H9 (cell line): ENCODE measurements around the gene SBK3. TPM values are rescaled to one million over a fixed set of nuclear protein-coding genes. Genes with fewer than 3 reads are reported as not detected.

ENCODE experiments used
- DNase-seq: peaks from one replicate; pipeline ENCODE4 v3.0.0-alpha.2; 2017
- H2AFZ ChIP-seq: one replicate; pipeline ENCODE4 v1.6.1; 2013; ENCODE audit warnings: mild to moderate bottlenecking, low read length, control low read depth, moderate library complexity
- H2AK5ac ChIP-seq: 2 replicates; pipeline ENCODE4 v1.6.1; 2013; ENCODE audit warnings: low read length, control low read depth, mixed read lengths; ENCODE audit not compliant: insufficient read length
- H2BK120ac ChIP-seq: one replicate; pipeline ENCODE4 v1.6.1; 2013; ENCODE audit warnings: low read depth, mild to moderate bottlenecking, low read length, control low read depth, inconsistent platforms; ENCODE audit not compliant: poor library complexity, severe bottlenecking
- H2BK12ac ChIP-seq: 2 replicates; pipeline ENCODE4 v1.6.1; 2013; ENCODE audit warnings: low read length, control low read depth, mixed read lengths, low read depth; ENCODE audit not compliant: insufficient read length
- H2BK15ac ChIP-seq: 2 replicates; pipeline ENCODE4 v1.6.1; 2013; ENCODE audit warnings: low read depth, low read length, control low read depth
- H2BK20ac ChIP-seq: one replicate; pipeline ENCODE4 v1.6.1; 2013; ENCODE audit warnings: low read depth, mild to moderate bottlenecking, low read length, control low read depth, inconsistent platforms; ENCODE audit not compliant: poor library complexity, severe bottlenecking
- H2BK5ac ChIP-seq: 2 replicates; pipeline ENCODE4 v1.6.1; 2013; ENCODE audit warnings: low read length, control low read depth, mixed read lengths; ENCODE audit not compliant: insufficient read length
- H3K14ac ChIP-seq: 2 replicates; pipeline ENCODE4 v1.6.1; 2013; ENCODE audit warnings: low read length, control low read depth; ENCODE audit not compliant: insufficient read depth
- H3K18ac ChIP-seq: 2 replicates; pipeline ENCODE4 v1.6.1; 2013; ENCODE audit warnings: low read depth, mild to moderate bottlenecking, mixed read lengths, low read length, control low read depth; ENCODE audit not compliant: insufficient read length
- H3K23ac ChIP-seq: 2 replicates; pipeline ENCODE4 v1.6.1; 2013; ENCODE audit warnings: low read length, control low read depth, mixed read lengths, low read depth; ENCODE audit not compliant: insufficient read length
- H3K23me2 ChIP-seq: 2 replicates; pipeline ENCODE4 v1.6.1; 2013; ENCODE audit warnings: low read depth, mild to moderate bottlenecking, mixed read lengths, low read length, control low read depth; ENCODE audit not compliant: insufficient read length, poor library complexity, severe bottlenecking
- H3K27ac ChIP-seq: 2 replicates; pipeline ENCODE4 v1.5.1; 2013; ENCODE audit warnings: low read length, control low read depth, mixed read lengths, low read depth; ENCODE audit not compliant: insufficient read length
- H3K27me3 ChIP-seq: 2 replicates; pipeline ENCODE4 v1.6.1; 2013; ENCODE audit warnings: low read length, control low read depth, inconsistent platforms; ENCODE audit not compliant: insufficient read depth
- H3K4ac ChIP-seq: 2 replicates; pipeline ENCODE4 v1.6.1; 2013; ENCODE audit warnings: low read depth, mild to moderate bottlenecking, control low read depth, inconsistent platforms, low read length, moderate library complexity
- H3K4me1 ChIP-seq: 2 replicates; pipeline ENCODE4 v1.6.1; 2013; ENCODE audit warnings: low read length, control low read depth, inconsistent platforms; ENCODE audit not compliant: insufficient read depth
- H3K4me2 ChIP-seq: 2 replicates; pipeline ENCODE4 v1.6.1; 2013; ENCODE audit warnings: low read length, control low read depth, mixed read lengths; ENCODE audit not compliant: insufficient read length, insufficient read depth
- H3K56ac ChIP-seq: 2 replicates; pipeline ENCODE4 v1.6.1; 2013; ENCODE audit warnings: low read depth, mild to moderate bottlenecking, mixed read lengths, low read length, control low read depth; ENCODE audit not compliant: insufficient read length
- H3K79me1 ChIP-seq: 2 replicates; pipeline ENCODE4 v1.6.1; 2013; ENCODE audit warnings: low read depth, mild to moderate bottlenecking, moderate library complexity, low read length, control low read depth, inconsistent platforms; ENCODE audit not compliant: insufficient read depth, poor library complexity, severe bottlenecking
- H3K79me2 ChIP-seq: 2 replicates; pipeline ENCODE4 v1.6.1; 2013; ENCODE audit warnings: low read length, control low read depth, inconsistent platforms; ENCODE audit not compliant: insufficient read depth
- H3K9ac ChIP-seq: 2 replicates; pipeline ENCODE4 v1.6.1; 2013; ENCODE audit warnings: low read length, control low read depth, mixed read lengths; ENCODE audit not compliant: insufficient read length; ENCODE audit errors: extremely low read depth
- H3K9me3 ChIP-seq: one replicate; pipeline ENCODE4 v1.6.1; 2013; ENCODE audit warnings: low read depth, low read length, inconsistent platforms; ENCODE audit not compliant: control insufficient read depth
- H3T11ph ChIP-seq: one replicate; pipeline ENCODE4 v1.6.1; 2013; ENCODE audit warnings: mild to moderate bottlenecking, low read length, control low read depth, inconsistent platforms
- H4K20me1 ChIP-seq: one replicate; pipeline ENCODE4 v1.6.1; 2013; ENCODE audit not compliant: control insufficient read depth, insufficient read length, insufficient read depth
- H4K5ac ChIP-seq: 2 replicates; pipeline ENCODE4 v1.6.1; 2013; ENCODE audit warnings: low read depth, mild to moderate bottlenecking, mixed read lengths, low read length, control low read depth; ENCODE audit not compliant: insufficient read length
- H4K8ac ChIP-seq: replicated peaks from 2 replicates; pipeline ENCODE4 v1.6.1; 2013; ENCODE audit warnings: low read length, control low read depth, mixed read lengths, low read depth; ENCODE audit not compliant: insufficient read length
- H4K91ac ChIP-seq: 2 replicates; pipeline ENCODE4 v1.6.1; 2013; ENCODE audit warnings: low read depth, mild to moderate bottlenecking, moderate library complexity, mixed read lengths, low read length, control low read depth; ENCODE audit not compliant: insufficient read length
- H3K27ac Mint-ChIP-seq, 3 experiments: 2 replicates in 2 of 3; 3 replicates in 1 of 3; pipeline ENCODE4 v1.8.0; 2020 to 2021; ENCODE audit warnings: mixed read lengths in 3 of 3, mild to moderate bottlenecking in 1 of 3, moderate library complexity in 1 of 3
- H3K27me3 Mint-ChIP-seq: 2 replicates; pipeline ENCODE4 v1.8.0; 2021; ENCODE audit warnings: low read depth, mild to moderate bottlenecking, moderate library complexity, mixed read lengths
- H3K36me3 Mint-ChIP-seq, 3 experiments: 2 replicates in 2 of 3; 3 replicates in 1 of 3; pipeline ENCODE4 v1.8.0; 2020 to 2021; ENCODE audit warnings: low read depth in 3 of 3, mixed read lengths in 3 of 3; ENCODE audit not compliant: insufficient read depth in 1 of 3
- H3K4me1 Mint-ChIP-seq, 2 experiments: 2 replicates each; pipeline ENCODE4 v1.8.0; 2020; ENCODE audit warnings: mixed read lengths in 2 of 2
- H3K4me3 Mint-ChIP-seq, 2 experiments: 2 replicates in 1 of 2; 3 replicates in 1 of 2; pipeline ENCODE4 v1.8.0; 2020 to 2021; ENCODE audit warnings: mild to moderate bottlenecking in 2 of 2, mixed read lengths in 2 of 2, moderate library complexity in 1 of 2
- H3K9me3 Mint-ChIP-seq, 2 experiments: 2 replicates in 1 of 2; 3 replicates in 1 of 2; pipeline ENCODE4 v1.8.0; 2020; ENCODE audit warnings: mild to moderate bottlenecking in 2 of 2, mixed read lengths in 2 of 2, moderate library complexity in 1 of 2
- WGBS: extraction: QIAGEN DNeasy Blood & Tissue Kit; methylation state at CpG from one replicate; pipeline ENCODE4 v1.1.7; 2013; ENCODE audit warnings: missing lambda C conversion rate, low lambda C conversion rate, mixed read lengths; ENCODE audit not compliant: insufficient read length; ENCODE audit errors: extremely low coverage; 5-methylcytosine and 5-hydroxymethylcytosine counted together
- total RNA-seq: library from RNA; stranded (reverse); gene quantifications from 2 replicates; pipeline ENCODE4 v1.2.1, GENCODE V29; 2021
- TF ChIP-seq, protein P1 (sequence below): fragments of 200-600 bp; sonication (generic); conservative IDR thresholded peaks from 3 replicates; pipeline ENCODE4 v1.8.0; 2021; ENCODE audit warnings: antibody characterized with exemption, mild to moderate bottlenecking

The SBK3 gene
- total RNA-seq, 1 experiment from 2014 or later: 0.70 TPM

DNA sequence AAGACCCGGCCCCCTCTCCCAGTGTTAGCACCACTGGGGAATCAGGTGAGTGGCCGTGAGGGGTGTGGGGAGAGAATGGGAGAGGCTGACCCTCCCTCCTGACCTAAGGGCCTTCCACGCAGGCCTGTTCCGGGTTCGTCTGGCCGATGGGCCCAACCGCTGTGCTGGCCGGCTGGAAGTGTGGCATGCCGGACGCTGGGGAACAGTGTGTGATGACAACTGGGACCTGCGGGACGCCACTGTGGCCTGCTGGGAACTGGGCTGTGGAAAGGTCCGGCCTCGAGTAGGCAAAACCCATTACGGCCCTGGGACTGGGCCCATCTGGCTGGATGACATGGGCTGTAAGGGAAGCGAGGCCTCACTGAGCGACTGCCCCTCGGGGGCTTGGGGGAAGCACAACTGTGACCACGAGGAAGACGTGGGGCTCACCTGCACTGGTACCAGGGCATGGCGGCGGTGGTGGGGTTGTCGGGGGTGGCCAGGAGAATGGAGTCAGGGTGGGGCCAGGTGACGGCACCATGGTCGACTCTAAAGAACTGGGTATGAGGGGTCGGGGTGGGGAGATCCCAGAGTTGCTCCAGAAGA, 44.9 kb downstream of the SBK3 start:
- H3K18ac ChIP-seq: no peak overlapping the region
- no peak overlapping the region for H2BK5ac ChIP-seq
- no peak for DNase-seq
- no peaks in the 10 kb centered on the region for H3K4me1 ChIP-seq
- WGBS: no CpG with 5 or more reads among the region's 26 CpGs
- no peak overlapping the region for H2BK15ac ChIP-seq
- no peak overlapping the region for H2BK120ac ChIP-seq
- no peak overlapping the region for H3K9ac ChIP-seq
- H3K14ac ChIP-seq: no peak overlapping the region
- H4K20me1 ChIP-seq: no peaks in the 10 kb centered on the region
- no peak overlapping the region for H3K4me2 ChIP-seq
- H3K4me1 Mint-ChIP-seq: peaks cover 13 to 14% of the 10 kb centered on the region in 2 experiments
- H2AFZ ChIP-seq: no peak overlapping the region
- H4K91ac ChIP-seq: no peak overlapping the region
- H4K5ac ChIP-seq: no peak overlapping the region
- no peaks in the 10 kb centered on the region for H3K79me2 ChIP-seq
- no peak overlapping the region for H2AK5ac ChIP-seq
- H3K27me3 ChIP-seq: peaks cover 5% of the 10 kb centered on the region
- TF ChIP-seq, protein P1, sequence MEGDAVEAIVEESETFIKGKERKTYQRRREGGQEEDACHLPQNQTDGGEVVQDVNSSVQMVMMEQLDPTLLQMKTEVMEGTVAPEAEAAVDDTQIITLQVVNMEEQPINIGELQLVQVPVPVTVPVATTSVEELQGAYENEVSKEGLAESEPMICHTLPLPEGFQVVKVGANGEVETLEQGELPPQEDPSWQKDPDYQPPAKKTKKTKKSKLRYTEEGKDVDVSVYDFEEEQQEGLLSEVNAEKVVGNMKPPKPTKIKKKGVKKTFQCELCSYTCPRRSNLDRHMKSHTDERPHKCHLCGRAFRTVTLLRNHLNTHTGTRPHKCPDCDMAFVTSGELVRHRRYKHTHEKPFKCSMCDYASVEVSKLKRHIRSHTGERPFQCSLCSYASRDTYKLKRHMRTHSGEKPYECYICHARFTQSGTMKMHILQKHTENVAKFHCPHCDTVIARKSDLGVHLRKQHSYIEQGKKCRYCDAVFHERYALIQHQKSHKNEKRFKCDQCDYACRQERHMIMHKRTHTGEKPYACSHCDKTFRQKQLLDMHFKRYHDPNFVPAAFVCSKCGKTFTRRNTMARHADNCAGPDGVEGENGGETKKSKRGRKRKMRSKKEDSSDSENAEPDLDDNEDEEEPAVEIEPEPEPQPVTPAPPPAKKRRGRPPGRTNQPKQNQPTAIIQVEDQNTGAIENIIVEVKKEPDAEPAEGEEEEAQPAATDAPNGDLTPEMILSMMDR: no peak
- no peak overlapping the region for H3K4ac ChIP-seq
- peaks cover 67% of the 10 kb centered on the region for H3K27me3 Mint-ChIP-seq
- H3T11ph ChIP-seq: no peak overlapping the region
- peaks cover 3 to 8% (median 7%) of the 10 kb centered on the region in 3 experiments for H3K36me3 Mint-ChIP-seq
- no peak overlapping the region for H3K27ac ChIP-seq
- no peak overlapping the region for H3K4me3 Mint-ChIP-seq
- no peak overlapping the region for H2BK20ac ChIP-seq
- H3K56ac ChIP-seq: no peak overlapping the region
- no peak overlapping the region for H4K8ac ChIP-seq
- no peaks in the 10 kb centered on the region for H3K23me2 ChIP-seq
- no peak overlapping the region for H3K23ac ChIP-seq
- no peaks in the 10 kb centered on the region for H3K79me1 ChIP-seq
- no peak overlapping the region for H2BK12ac ChIP-seq
- no peaks in the 10 kb centered on the region for H3K9me3 ChIP-seq
- H3K9me3 Mint-ChIP-seq: peaks cover 11 to 19% of the 10 kb centered on the region in 2 experiments
- no peak overlapping the region for H3K27ac Mint-ChIP-seq
